ENCODE measurements around the gene PLN.

DNA sequence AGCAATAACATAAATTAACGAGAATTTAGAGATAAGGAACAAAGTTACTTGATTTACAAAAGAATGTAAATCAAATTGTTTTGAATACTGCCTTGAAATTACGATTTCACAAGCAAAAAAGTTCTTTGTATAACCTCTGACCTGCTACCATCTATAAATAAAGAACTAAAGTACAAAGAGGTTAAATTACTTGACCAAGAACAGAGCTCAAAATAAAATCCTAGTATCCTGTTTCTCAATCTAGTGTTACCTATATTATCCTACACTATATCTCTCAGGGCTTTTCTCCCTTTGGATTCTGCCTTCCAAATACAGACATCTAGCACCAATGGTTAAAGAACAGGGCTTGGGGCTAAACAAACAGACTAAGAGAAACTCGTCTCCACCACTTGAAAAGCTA lies 43.8 kb downstream of the PLN start:
- TF ChIP-seq, protein P1, sequence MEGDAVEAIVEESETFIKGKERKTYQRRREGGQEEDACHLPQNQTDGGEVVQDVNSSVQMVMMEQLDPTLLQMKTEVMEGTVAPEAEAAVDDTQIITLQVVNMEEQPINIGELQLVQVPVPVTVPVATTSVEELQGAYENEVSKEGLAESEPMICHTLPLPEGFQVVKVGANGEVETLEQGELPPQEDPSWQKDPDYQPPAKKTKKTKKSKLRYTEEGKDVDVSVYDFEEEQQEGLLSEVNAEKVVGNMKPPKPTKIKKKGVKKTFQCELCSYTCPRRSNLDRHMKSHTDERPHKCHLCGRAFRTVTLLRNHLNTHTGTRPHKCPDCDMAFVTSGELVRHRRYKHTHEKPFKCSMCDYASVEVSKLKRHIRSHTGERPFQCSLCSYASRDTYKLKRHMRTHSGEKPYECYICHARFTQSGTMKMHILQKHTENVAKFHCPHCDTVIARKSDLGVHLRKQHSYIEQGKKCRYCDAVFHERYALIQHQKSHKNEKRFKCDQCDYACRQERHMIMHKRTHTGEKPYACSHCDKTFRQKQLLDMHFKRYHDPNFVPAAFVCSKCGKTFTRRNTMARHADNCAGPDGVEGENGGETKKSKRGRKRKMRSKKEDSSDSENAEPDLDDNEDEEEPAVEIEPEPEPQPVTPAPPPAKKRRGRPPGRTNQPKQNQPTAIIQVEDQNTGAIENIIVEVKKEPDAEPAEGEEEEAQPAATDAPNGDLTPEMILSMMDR (IDR thresholded peaks at IDR 0.05) = no peak
- TF ChIP-seq POLR2AphosphoS5 (IDR thresholded peaks at IDR 0.05) (no peak), POLR2A (IDR thresholded peaks at IDR 0.05) (no peak)

Data from prostate gland (tissue), 2 donors.